ENCODE measurements around the gene VPS36.
"Not testable (repeated sequence)": the region's sequence is repeated elsewhere in the genome, so short reads cannot be mapped to it uniquely, and the experiment has no call there.

DNA sequence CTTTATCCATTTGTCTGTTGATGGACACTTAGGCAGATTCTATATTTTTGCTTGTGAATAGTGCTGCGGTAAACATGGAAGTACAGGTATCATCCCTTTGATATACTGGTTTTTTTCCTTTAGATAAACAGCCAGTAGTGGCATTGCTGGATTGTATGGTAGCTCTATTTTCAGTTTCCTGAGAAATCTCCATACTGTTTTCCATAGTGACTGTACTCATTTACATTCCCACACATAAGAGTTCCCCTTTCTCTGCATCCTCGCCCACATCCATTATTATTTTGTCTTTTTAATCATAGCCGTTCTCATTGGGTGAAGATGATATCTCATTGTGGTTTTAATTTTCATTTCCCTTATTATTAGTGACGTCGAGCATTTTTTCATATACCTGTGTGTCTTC is 40.6 kb upstream of the VPS36 start:
- TF ChIP-seq POLR2AphosphoS5, POLR2A (IDR thresholded peaks at IDR 0.05; ENCODE audit: low read depth, low read length): not testable (repeated sequence)
